Erythroblast (primary cell): ENCODE data around the gene DLST.

Experiments used
- DNase-seq, 2 experiments: peaks; one replicate each; lab custom pipeline; 2025; lab: John Stamatoyannopoulos, UW
- GATA1 ChIP-seq: IDR thresholded peaks from 2 replicates; pipeline ENCODE4 v1.6.1; 2011; ENCODE audit warnings: low read depth, mild to moderate bottlenecking, control low read depth, low read length, moderate library complexity
- POLR2A ChIP-seq: IDR thresholded peaks from 2 replicates; pipeline ENCODE4 v1.6.1; 2011; ENCODE audit warnings: mild to moderate bottlenecking, low read length

Gene DLST

DNA sequence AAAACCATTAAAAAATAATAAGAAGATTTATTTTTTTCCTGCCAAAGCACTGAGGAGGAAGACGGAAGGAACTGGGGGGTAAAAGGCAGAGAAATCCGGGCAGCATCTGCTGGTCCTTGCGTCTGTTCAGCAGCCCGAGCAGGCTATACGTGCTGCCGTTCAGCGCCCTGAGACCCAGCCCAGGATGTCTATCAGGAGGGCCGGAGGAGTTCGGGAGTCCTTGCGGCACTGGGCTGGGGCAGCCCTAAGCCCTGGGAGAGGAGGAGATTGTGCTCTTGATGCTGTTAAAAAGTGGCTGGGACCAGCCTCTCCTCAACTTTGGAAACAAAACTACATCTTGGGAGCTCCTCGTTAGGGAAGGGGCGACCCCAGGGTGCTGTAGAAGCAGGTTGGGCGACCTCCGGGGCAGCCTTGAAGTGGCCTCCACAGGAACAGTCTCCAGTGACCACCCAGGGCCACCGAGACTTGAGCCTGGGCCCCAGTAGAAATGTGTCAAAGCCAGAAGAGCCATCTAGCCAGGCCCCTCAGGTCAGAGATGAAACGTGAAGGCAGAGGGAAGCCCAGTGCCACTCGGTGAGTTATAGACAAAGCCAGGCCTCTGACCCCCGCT is 59.3 kb downstream of the DLST start:
- no peak for TF ChIP-seq GATA1
- no peak for TF ChIP-seq POLR2A
- DNase-seq, result no peak

DNA sequence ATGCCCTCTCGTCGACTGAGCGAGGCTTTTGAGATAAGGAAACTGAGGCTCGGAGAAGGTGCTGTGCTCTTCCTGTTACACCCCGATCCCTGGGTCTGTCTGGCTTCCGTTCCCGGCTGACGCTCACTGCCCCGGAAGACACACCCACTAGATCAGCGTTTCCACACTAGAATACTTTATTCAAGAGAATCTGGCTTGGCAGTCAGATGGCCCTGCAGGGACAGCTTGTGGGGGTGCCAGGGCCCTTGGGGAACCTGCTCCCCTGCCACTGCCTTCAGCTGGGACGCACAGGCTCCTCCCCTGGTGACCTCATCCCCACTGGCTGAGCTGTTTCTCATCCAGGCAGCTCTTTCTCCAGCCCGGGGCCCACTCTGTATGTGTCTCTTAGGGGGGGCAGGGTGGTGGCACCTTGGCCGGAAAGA is 60.0 kb downstream of the DLST start:
- TF ChIP-seq GATA1 (no peak), POLR2A (peak; percentile 61)
- DNase-seq, result peak; percentile 80 to 87

- peak in 1 of 2 experiments; percentile 47 for DNase-seq
- TF ChIP-seq GATA1 (no peak), POLR2A (no peak)
These were observed 60.5 kb downstream of the DLST start for GRCh38 chr14:74942181-74942580.

DNA sequence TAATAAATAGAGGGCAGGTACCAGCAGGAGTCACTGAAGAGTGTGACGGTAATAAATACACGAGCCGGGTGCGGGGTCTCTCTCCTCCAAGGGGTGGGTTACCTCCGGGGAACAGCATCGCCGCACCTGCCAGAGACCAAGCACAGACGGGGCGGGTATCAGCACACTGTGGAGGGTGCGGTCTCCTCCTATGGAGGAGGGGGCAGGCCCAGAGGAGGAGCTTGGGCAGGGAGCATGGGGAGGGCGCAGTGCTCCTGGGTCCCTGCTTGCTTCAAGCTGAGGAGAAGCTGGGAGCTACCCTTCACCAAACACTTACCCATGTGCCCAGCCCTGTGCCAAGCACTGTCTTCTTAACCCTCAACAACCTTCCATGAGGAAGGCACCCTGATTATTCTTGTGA is 60.9 kb downstream of the DLST start:
- TF ChIP-seq POLR2A, result no peak
- no peak for TF ChIP-seq GATA1
- peak; percentile 41 to 46 for DNase-seq

- peak; percentile 58 to 67 for DNase-seq
- TF ChIP-seq POLR2A (no peak), GATA1 (no peak)
These were observed 63.6 kb downstream of the DLST start for GRCh38 chr14:74945261-74945851.

DNA sequence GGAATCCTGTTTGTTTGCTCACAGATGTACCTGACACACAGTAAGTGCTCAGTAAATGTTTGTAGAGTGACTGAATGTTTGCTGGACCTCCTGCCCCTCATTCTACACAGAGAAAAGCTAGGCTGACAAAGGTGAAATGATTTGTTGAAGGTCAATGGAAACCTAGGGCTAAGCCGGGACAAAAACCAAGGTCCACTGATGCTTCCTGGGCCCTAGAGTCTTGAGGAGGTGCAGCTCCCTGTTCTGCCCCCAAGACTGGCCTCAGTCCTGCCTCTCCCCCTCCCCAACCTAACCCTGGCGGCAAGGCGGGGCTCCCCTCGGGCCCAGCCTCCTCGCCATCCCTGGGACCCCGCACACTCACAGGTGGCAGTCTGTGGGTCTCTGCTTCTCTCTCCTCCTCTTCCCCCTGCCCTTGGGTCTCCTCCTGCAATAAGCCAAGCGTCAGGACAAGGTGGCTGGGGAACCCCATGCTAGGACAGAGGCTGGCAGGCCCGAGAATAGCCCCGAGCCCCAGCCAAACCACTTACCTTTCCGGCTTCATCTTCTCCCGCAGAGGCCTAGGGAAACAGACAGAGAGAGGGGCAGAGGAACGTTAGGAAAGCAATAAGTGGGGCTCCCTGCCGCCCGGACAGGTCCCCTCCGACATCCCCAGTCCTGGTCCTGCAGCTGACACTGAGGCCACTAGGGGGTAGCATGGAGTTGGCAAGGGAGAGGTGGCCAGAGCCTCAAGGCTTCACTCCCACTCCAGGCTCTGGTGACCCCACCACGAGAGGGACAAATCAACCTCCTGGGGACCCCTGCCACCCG is 64.3 kb downstream of the DLST start:
- TF ChIP-seq POLR2A, result no peak
- TF ChIP-seq GATA1, result no peak
- DNase-seq, result peak; percentile 77 to 86

GRCh38 chr14:74946659-74947281 is 65.1 kb downstream of the DLST start:
- TF ChIP-seq GATA1, result no peak
- TF ChIP-seq POLR2A, result no peak
- no peak for DNase-seq

GRCh38 chr14:74947353-74948227 is 65.9 kb downstream of the DLST start:
- TF ChIP-seq POLR2A, result no peak
- no peak for TF ChIP-seq GATA1
- DNase-seq, result no peak

DNA sequence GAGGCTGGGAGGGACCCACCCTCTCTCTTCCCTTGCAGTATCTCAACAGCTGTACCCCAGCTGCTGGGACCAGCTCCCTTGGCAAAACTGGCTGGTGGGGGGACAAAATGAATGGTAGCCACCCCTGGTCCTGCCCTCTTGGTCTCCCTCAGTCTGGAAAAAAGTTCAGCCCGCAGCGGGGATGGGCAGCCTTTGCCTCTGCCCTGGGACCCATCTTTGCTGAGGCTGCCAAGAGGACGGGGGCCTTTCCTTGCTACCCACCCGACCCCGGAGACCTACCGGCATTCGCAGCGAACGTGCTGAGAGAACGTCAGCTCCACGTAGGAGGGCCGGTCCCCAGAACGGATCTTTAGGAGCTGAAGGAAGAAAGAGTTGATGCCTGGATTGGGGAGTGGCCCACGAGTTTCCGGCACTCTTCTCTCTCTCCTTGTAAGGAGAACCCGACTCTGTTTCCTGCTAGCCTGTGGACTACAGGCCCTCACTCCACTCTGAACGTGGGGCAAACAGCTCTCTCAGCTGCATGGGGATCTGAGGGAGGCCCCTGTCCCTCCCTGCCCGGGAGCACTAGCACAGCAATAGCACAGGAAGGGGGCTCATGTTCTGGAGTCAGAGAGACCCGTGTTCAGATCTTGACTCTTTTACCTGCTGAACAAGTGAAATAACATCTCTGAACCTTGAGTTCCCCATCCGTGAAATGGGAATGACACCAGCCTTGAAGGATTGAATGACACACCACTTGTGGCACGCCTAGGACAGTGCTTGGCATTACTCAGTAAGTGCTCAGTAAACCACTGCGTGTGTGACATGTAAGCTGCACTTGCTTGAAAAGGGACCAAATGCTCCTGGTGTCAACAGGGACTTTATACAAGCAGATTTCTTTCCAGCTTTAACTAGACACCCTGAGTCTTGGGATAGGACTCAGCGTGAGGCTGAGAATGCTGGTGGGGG is 66.8 kb downstream of the DLST start:
- DNase-seq, result peak in 1 of 2 experiments; percentile 14
- TF ChIP-seq POLR2A, result no peak
- TF ChIP-seq GATA1, result no peak

GRCh38 chr14:74949191-74949601 is 67.5 kb downstream of the DLST start:
- no peak for TF ChIP-seq GATA1
- TF ChIP-seq POLR2A, result no peak
- no peak for DNase-seq

DNA sequence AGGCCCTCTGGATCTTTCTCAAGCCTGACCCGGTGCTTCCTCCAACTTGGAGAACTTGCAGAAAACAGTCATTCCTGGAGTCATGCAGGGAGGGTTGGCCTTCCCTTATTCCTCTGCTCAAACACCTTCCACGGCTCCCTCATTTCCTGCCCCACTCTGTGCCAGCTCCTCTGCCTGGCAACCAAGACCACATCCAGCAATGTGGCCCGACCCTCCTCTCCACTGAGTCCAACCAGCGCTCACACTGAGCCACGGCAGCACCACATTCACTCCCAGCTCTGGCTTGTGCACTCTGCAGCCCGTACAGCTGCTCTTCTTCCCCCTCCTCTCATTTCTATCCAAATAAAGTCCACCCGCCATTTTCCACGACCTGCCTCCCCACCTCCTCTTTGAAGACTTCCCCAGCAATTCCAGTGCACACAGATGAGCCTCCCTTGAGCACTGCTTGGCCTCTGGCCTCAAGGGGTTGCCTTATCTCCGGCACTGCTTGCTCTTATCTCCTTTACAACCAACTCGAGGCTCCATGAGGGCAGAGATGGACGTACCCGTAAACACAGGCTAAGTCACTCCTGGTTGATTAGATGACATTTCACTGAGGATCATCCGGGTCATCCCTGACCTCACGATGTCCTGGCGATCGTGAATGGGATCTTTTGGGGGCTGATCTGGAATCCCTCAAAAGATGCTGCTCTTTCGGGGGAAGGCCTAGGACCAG is 68.3 kb downstream of the DLST start:
- TF ChIP-seq POLR2A, result no peak
- no peak for TF ChIP-seq GATA1
- peak; percentile 74 to 88 for DNase-seq
